HepG2 (cell line): ENCODE results near the gene ZNF839. TPM values are rescaled to one million over a fixed set of nuclear protein-coding genes. Genes with fewer than 3 reads are reported as not detected.
A peak's percentile ranks its signal among the peaks of the same experiment; 100 is the strongest.

ENCODE experiments used
- BRD4 ChIP-seq: sonication (generic); formaldehyde crosslinking; IDR thresholded peaks from 2 replicates; pipeline ENCODE4 v1.4.0; 2020; ENCODE audit warnings: missing genetic modification reagents
- HNRNPL ChIP-seq: fragments of 200-400 bp; formaldehyde crosslinking; IDR thresholded peaks from 2 replicates; pipeline ENCODE4 v1.6.1; 2017; ENCODE audit warnings: mild to moderate bottlenecking, low read depth, low read length
- KLF15 ChIP-seq: sonication (generic); formaldehyde crosslinking; IDR thresholded peaks from 2 replicates; pipeline ENCODE4 v1.8.1; 2023; ENCODE audit warnings: borderline replicate concordance, mild to moderate bottlenecking, inconsistent platforms, missing genetic modification reagents, mixed read lengths
- KMT2A ChIP-seq: sonication (generic); formaldehyde crosslinking; IDR thresholded peaks from 2 replicates; pipeline ENCODE4 v1.4.0; 2020; ENCODE audit warnings: missing genetic modification reagents
- MEIS2 ChIP-seq: sonication (generic); formaldehyde crosslinking; IDR thresholded peaks from 2 replicates; pipeline ENCODE4 v1.9.0; 2021; ENCODE audit warnings: mild to moderate bottlenecking, missing genetic modification reagents
- NR2F1 ChIP-seq, 2 experiments: fragments of 450-650 bp in 1 of 2; formaldehyde crosslinking in 1 of 2; IDR thresholded peaks; 2 replicates each; pipeline versions ENCODE4 v1.5.0 to v1.6.1; 2016 to 2020; ENCODE audit warnings: mild to moderate bottlenecking in 1 of 2, missing compliant biosample characterization in 1 of 2, missing genetic modification reagents in 1 of 2, moderate library complexity in 1 of 2
- SPEN ChIP-seq: sonication (generic); formaldehyde crosslinking; IDR thresholded peaks from 2 replicates; pipeline ENCODE4 v1.5.1; 2020; ENCODE audit warnings: low read depth, mild to moderate bottlenecking, missing genetic modification reagents
- ZNF496 ChIP-seq: sonication (generic); formaldehyde crosslinking; IDR thresholded peaks from 2 replicates; pipeline ENCODE4 v1.8.1; 2023; ENCODE audit warnings: mild to moderate bottlenecking, moderate library complexity, missing genetic modification reagents; ENCODE audit not compliant: insufficient replicate concordance
- ZNF660 ChIP-seq: sonication (generic); formaldehyde crosslinking; IDR thresholded peaks from 2 replicates; pipeline ENCODE4 v1.5.1; 2020; ENCODE audit warnings: mild to moderate bottlenecking, low read depth, missing genetic modification reagents, borderline replicate concordance
- polyA plus RNA-seq, 8 experiments: library from polyadenylated mRNA; depleted of rRNA in 3 of 8; stranded (reverse) in 7 of 8; unstranded in 1 of 8; fragments of >200 nt; fragmentation: Illumina TruSeq in 4 of 8; extraction: Trizol in 4 of 8; gene quantifications; 2 replicates each; pipeline versions ENCODE4 v1.2.1 to v1.2.3, GENCODE V29; 2011 to 2016; ENCODE audit warnings: low read depth in 4 of 8, missing spikeins in 1 of 8, mixed read lengths in 1 of 8; ENCODE audit not compliant: insufficient read depth in 1 of 8
- total RNA-seq, 5 experiments: library from RNA; depleted of rRNA; stranded (reverse); fragments of >200 nt; fragmentation: Illumina TruSeq; extraction: Trizol; gene quantifications; 2 replicates each; pipeline ENCODE4 v1.2.3, GENCODE V29; 2016; ENCODE audit warnings: low read depth in 1 of 5
- TF ChIP-seq, protein P1 (sequence below): sonication (generic); formaldehyde crosslinking; IDR thresholded peaks from 2 replicates; pipeline ENCODE4 v1.8.0; 2022; ENCODE audit warnings: mild to moderate bottlenecking, missing genetic modification reagents, moderate library complexity
- TF ChIP-seq, protein P2 (sequence below): sonication (generic); formaldehyde crosslinking; IDR thresholded peaks from 2 replicates; pipeline ENCODE4 v1.5.1; 2020; ENCODE audit warnings: missing genetic modification reagents, mild to moderate bottlenecking, borderline replicate concordance
- TF ChIP-seq, protein P3 (sequence below): sonication (generic); formaldehyde crosslinking; IDR thresholded peaks from 2 replicates; pipeline ENCODE4 v1.5.1; 2020; ENCODE audit warnings: missing genetic modification reagents, mild to moderate bottlenecking, borderline replicate concordance
- TF ChIP-seq, protein P4 (sequence below): sonication (generic); formaldehyde crosslinking; IDR thresholded peaks from 2 replicates; pipeline ENCODE4 v1.9.0; 2021; ENCODE audit warnings: missing genetic modification reagents, borderline replicate concordance
- TF ChIP-seq, protein P5 (sequence below): sonication (generic); formaldehyde crosslinking; IDR thresholded peaks from 2 replicates; pipeline ENCODE4 v1.8.1; 2023; ENCODE audit warnings: missing genetic modification reagents, mild to moderate bottlenecking, borderline replicate concordance
- TF ChIP-seq, protein P6 (sequence below): sonication (generic); formaldehyde crosslinking; IDR thresholded peaks from 2 replicates; pipeline ENCODE4 v1.5.0; 2020; ENCODE audit warnings: mild to moderate bottlenecking, missing genetic modification reagents

The ZNF839 gene
- total and polyA plus RNA-seq, 2 of the 13 experiments (the other 11 are each of a cell fraction or from before 2014, with no cell fraction given), result 11.1 to 12.8 TPM

DNA sequence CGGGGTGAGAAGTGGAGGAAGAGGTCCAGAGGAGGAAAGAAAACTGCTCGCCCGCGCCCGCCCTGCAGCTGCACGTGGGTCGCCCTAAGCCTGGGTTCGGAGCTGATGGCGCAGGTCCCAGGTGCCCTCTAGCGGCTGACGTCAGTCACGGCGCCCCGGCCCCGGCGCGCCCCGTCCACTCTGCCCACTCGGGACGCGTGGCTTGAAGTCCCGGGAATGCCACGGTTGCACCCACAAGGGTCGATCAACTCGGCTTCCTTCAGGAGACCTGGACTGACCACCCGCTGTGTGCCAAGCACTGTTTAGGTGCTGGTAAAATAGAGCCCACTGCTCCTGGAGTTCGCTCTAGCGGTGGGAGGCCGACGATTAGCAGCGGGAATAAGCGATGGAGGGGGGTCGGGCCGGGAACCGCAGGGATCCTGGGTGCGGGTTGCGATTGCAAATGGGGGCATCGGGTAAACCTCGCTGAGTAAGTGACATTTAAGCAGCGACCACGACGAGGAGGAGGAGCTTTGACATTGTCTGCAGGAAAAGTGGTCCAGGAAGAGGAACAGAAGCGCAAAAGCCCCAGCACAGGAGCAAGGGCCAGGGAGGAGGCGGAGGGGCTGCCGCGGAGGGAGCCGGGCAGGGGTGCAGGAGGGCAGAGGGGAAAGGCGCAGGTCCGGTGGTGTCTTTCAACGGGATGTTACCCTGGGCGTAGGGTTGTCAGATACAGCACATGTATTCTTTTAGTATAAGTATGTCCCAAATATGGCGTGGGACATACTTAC, 5.1 kb upstream of the ZNF839 start (continued):
- TF ChIP-seq HNRNPL (0 out of 2 replicates have a peak, but pooled peaks have one; percentile 54), MEIS2 (CRISPR knock-in tag) (peak; percentile 22; the same call in 1 of the 2 replicates), ZNF660 (no peak), ZNF496 (CRISPR knock-in tag) (no peak), KMT2A (CRISPR knock-in tag) (no peak), KLF15 (CRISPR knock-in tag) (peak; percentile 50; the same call in 1 of the 2 replicates), SPEN (CRISPR knock-in tag) (no peak; the same call in 1 of the 2 replicates), NR2F1 (CRISPR knock-in tag; IDR thresholded peaks at IDR 0.05) (no peak), BRD4 (CRISPR knock-in tag) (peak; percentile 81)
- TF ChIP-seq, protein P1, sequence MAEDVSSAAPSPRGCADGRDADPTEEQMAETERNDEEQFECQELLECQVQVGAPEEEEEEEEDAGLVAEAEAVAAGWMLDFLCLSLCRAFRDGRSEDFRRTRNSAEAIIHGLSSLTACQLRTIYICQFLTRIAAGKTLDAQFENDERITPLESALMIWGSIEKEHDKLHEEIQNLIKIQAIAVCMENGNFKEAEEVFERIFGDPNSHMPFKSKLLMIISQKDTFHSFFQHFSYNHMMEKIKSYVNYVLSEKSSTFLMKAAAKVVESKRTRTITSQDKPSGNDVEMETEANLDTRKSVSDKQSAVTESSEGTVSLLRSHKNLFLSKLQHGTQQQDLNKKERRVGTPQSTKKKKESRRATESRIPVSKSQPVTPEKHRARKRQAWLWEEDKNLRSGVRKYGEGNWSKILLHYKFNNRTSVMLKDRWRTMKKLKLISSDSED (CRISPR knock-in tag), result no peak
- TF ChIP-seq, protein P2, sequence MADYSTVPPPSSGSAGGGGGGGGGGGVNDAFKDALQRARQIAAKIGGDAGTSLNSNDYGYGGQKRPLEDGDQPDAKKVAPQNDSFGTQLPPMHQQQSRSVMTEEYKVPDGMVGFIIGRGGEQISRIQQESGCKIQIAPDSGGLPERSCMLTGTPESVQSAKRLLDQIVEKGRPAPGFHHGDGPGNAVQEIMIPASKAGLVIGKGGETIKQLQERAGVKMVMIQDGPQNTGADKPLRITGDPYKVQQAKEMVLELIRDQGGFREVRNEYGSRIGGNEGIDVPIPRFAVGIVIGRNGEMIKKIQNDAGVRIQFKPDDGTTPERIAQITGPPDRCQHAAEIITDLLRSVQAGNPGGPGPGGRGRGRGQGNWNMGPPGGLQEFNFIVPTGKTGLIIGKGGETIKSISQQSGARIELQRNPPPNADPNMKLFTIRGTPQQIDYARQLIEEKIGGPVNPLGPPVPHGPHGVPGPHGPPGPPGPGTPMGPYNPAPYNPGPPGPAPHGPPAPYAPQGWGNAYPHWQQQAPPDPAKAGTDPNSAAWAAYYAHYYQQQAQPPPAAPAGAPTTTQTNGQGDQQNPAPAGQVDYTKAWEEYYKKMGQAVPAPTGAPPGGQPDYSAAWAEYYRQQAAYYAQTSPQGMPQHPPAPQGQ (CRISPR knock-in tag), result no peak
- TF ChIP-seq, protein P3, sequence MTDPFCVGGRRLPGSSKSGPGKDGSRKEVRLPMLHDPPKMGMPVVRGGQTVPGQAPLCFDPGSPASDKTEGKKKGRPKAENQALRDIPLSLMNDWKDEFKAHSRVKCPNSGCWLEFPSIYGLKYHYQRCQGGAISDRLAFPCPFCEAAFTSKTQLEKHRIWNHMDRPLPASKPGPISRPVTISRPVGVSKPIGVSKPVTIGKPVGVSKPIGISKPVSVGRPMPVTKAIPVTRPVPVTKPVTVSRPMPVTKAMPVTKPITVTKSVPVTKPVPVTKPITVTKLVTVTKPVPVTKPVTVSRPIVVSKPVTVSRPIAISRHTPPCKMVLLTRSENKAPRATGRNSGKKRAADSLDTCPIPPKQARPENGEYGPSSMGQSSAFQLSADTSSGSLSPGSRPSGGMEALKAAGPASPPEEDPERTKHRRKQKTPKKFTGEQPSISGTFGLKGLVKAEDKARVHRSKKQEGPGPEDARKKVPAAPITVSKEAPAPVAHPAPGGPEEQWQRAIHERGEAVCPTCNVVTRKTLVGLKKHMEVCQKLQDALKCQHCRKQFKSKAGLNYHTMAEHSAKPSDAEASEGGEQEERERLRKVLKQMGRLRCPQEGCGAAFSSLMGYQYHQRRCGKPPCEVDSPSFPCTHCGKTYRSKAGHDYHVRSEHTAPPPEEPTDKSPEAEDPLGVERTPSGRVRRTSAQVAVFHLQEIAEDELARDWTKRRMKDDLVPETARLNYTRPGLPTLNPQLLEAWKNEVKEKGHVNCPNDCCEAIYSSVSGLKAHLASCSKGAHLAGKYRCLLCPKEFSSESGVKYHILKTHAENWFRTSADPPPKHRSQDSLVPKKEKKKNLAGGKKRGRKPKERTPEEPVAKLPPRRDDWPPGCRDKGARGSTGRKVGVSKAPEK (CRISPR knock-in tag), result peak; percentile 93
- TF ChIP-seq, protein P4, sequence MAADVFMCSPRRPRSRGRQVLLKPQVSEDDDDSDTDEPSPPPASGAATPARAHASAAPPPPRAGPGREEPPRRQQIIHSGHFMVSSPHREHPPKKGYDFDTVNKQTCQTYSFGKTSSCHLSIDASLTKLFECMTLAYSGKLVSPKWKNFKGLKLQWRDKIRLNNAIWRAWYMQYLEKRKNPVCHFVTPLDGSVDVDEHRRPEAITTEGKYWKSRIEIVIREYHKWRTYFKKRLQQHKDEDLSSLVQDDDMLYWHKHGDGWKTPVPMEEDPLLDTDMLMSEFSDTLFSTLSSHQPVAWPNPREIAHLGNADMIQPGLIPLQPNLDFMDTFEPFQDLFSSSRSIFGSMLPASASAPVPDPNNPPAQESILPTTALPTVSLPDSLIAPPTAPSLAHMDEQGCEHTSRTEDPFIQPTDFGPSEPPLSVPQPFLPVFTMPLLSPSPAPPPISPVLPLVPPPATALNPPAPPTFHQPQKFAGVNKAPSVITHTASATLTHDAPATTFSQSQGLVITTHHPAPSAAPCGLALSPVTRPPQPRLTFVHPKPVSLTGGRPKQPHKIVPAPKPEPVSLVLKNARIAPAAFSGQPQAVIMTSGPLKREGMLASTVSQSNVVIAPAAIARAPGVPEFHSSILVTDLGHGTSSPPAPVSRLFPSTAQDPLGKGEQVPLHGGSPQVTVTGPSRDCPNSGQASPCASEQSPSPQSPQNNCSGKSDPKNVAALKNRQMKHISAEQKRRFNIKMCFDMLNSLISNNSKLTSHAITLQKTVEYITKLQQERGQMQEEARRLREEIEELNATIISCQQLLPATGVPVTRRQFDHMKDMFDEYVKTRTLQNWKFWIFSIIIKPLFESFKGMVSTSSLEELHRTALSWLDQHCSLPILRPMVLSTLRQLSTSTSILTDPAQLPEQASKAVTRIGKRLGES (CRISPR knock-in tag), result no peak; the same call in 1 of the 2 replicates
- TF ChIP-seq, protein P5, sequence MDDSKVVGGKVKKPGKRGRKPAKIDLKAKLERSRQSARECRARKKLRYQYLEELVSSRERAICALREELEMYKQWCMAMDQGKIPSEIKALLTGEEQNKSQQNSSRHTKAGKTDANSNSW (CRISPR knock-in tag), result no peak; the same call in 1 of the 2 replicates
- TF ChIP-seq, protein P6, sequence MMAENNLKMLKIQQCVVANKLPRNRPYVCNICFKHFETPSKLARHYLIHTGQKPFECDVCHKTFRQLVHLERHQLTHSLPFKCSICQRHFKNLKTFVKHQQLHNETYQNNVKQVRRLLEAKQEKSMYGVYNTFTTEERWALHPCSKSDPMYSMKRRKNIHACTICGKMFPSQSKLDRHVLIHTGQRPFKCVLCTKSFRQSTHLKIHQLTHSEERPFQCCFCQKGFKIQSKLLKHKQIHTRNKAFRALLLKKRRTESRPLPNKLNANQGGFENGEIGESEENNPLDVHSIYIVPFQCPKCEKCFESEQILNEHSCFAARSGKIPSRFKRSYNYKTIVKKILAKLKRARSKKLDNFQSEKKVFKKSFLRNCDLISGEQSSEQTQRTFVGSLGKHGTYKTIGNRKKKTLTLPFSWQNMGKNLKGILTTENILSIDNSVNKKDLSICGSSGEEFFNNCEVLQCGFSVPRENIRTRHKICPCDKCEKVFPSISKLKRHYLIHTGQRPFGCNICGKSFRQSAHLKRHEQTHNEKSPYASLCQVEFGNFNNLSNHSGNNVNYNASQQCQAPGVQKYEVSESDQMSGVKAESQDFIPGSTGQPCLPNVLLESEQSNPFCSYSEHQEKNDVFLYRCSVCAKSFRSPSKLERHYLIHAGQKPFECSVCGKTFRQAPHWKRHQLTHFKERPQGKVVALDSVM (CRISPR knock-in tag), result peak; percentile 56; the same call in 1 of the 2 replicates
